SK-N-SH (cell line): ENCODE results near the gene CLIC3.

ENCODE experiments used
- CTCF ChIP-seq: fragments of 200-600 bp; sonication (generic); IDR thresholded peaks from 2 replicates; pipeline ENCODE4 v1.6.1; 2017; ENCODE audit warnings: antibody characterized with exemption, mild to moderate bottlenecking, moderate library complexity
- GABPA ChIP-seq: IDR thresholded peaks from 2 replicates; pipeline ENCODE4 v1.4.0; 2012; ENCODE audit warnings: low read depth, mild to moderate bottlenecking
- POLR2AphosphoS5 ChIP-seq: IDR thresholded peaks from 2 replicates; pipeline ENCODE4 v1.6.1; 2012; ENCODE audit warnings: low read depth, low read length
- REST ChIP-seq: IDR thresholded peaks from 2 replicates; pipeline ENCODE4 v1.6.1; 2012; ENCODE audit warnings: mild to moderate bottlenecking, low read depth, low read length, moderate library complexity
- TAF1 ChIP-seq: IDR thresholded peaks from 2 replicates; pipeline ENCODE4 v1.6.1; 2012; ENCODE audit warnings: low read depth, mild to moderate bottlenecking, low read length, moderate library complexity, borderline replicate concordance

GRCh38 chr9:136984464-136985026, 11.8 kb downstream of the CLIC3 start:
- TF ChIP-seq REST: no peak
- no peak for TF ChIP-seq CTCF
- TF ChIP-seq GABPA: no peak
- no peak for TF ChIP-seq POLR2AphosphoS5
- TF ChIP-seq TAF1: no peak
